Measurements from ENCODE around the gene ALDH1A3.

DNA sequence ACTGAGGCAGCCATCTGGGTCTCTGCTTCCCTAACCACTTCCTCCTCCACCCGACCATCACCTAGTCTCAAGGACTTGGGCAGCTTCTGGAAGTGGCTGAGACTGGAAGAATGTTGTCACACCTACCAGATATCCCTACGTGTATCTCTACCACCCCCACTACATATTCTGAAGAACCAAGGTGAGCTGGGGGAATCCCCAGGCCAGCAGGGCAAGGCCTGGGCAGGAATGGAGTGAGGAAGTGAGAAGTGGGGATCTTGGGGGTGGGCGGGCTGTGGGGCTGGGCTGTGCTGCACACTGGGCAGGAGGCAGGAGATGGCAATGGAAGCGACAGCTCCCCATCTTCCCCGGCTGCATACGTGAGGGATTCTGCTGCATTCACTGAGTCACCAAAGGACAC is 17.5 kb upstream of the ALDH1A3 start:
- TF ChIP-seq HDAC6 (IDR thresholded peaks at IDR 0.05; ENCODE audit: low read depth, low read length) = no peak
- TF ChIP-seq CTCF (CRISPR knock-in tag; IDR thresholded peaks at IDR 0.05) = no peak
- no peak for TF ChIP-seq EZH2 (conservative IDR thresholded peaks at IDR 0.05; ENCODE audit: low read depth, low read length)
- TF ChIP-seq RXRA (CRISPR knock-in tag; IDR thresholded peaks at IDR 0.05) = no peak
